Type B pancreatic cell (in vitro differentiated cells): ENCODE measurements around the gene MAP7. TPM values are rescaled to one million over a fixed set of nuclear protein-coding genes. Genes with fewer than 3 reads are reported as not detected.
"Not testable (repeated sequence)": the region's sequence is repeated elsewhere in the genome, so short reads cannot be mapped to it uniquely, and the experiment has no call there.

Experiments
- DNase-seq: peaks from one replicate; pipeline ENCODE4 v3.0.0; 2021; ENCODE audit warnings: mixed read lengths; ENCODE audit not compliant: unreplicated experiment; ENCODE audit errors: extremely low spot score
- H3K27ac Mint-ChIP-seq: 2 replicates; pipeline ENCODE4 v1.8.0; 2021; ENCODE audit warnings: mild to moderate bottlenecking, mixed read lengths
- H3K27me3 Mint-ChIP-seq: 2 replicates; pipeline ENCODE4 v1.8.0; 2021; ENCODE audit warnings: mixed read lengths
- H3K36me3 Mint-ChIP-seq: 2 replicates; pipeline ENCODE4 v1.8.0; 2021; ENCODE audit warnings: mixed read lengths
- H3K4me1 Mint-ChIP-seq: one replicate; pipeline ENCODE4 v1.8.0; 2021; ENCODE audit warnings: mixed read lengths; ENCODE audit not compliant: unreplicated experiment
- H3K4me3 Mint-ChIP-seq: 2 replicates; pipeline ENCODE4 v1.8.0; 2021; ENCODE audit warnings: mild to moderate bottlenecking, mixed read lengths
- H3K9me3 Mint-ChIP-seq: 2 replicates; pipeline ENCODE4 v1.8.0; 2021; ENCODE audit warnings: mixed read lengths
- CTCF ChIP-seq: fragments of 200-600 bp; sonication (generic); conservative IDR thresholded peaks from 2 replicates; pipeline ENCODE4 v1.5.0; 2021; ENCODE audit warnings: antibody characterized with exemption, mild to moderate bottlenecking
- total RNA-seq: library from RNA; stranded (reverse); gene quantifications from 2 replicates; pipeline ENCODE4 v1.2.1, GENCODE V29; 2021; ENCODE audit warnings: low replicate concordance

Gene MAP7
- total RNA-seq, 1 donor from 2014 or later = 17.8 TPM

- peaks cover 7% of the 10 kb centered on the region for H3K9me3 Mint-ChIP-seq
- H3K36me3 Mint-ChIP-seq = peaks cover 6% of the 10 kb centered on the region
- no peak for DNase-seq
- H3K27me3 Mint-ChIP-seq = no peaks in the 10 kb centered on the region
- H3K27ac Mint-ChIP-seq = no peak overlapping the region
- H3K4me3 Mint-ChIP-seq = no peak overlapping the region
- no peak for TF ChIP-seq CTCF
- H3K4me1 Mint-ChIP-seq = no peaks in the 10 kb centered on the region
These were observed 145.4 kb downstream of the MAP7 start for GRCh38 chr6:136404627-136405419.

GRCh38 chr6:136404007-136404406 is 146.2 kb downstream of the MAP7 start:
- H3K36me3 Mint-ChIP-seq = peaks cover 6% of the 10 kb centered on the region
- H3K4me1 Mint-ChIP-seq = no peaks in the 10 kb centered on the region
- DNase-seq = no peak
- TF ChIP-seq CTCF = no peak
- H3K4me3 Mint-ChIP-seq = no peak overlapping the region
- H3K27ac Mint-ChIP-seq = peak overlapping the region; percentile 82
- no peaks in the 10 kb centered on the region for H3K27me3 Mint-ChIP-seq
- H3K9me3 Mint-ChIP-seq = peaks cover 7% of the 10 kb centered on the region

GRCh38 chr6:136403110-136403980 is 146.9 kb downstream of the MAP7 start:
- Mint-ChIP-seq H3K27ac (peak overlapping the region; percentile 82), H3K36me3 (peaks cover 6% of the 10 kb centered on the region), H3K27me3 (no peaks in the 10 kb centered on the region), H3K4me3 (no peak overlapping the region), H3K4me1 (no peaks in the 10 kb centered on the region), H3K9me3 (peaks cover 7% of the 10 kb centered on the region)
- no peak for DNase-seq
- TF ChIP-seq CTCF = no peak

GRCh38 chr6:136401749-136402148 is 148.5 kb downstream of the MAP7 start:
- Mint-ChIP-seq H3K4me1 (no peaks in the 10 kb centered on the region), H3K27me3 (no peaks in the 10 kb centered on the region), H3K36me3 (peaks cover 6% of the 10 kb centered on the region), H3K9me3 (peaks cover 7% of the 10 kb centered on the region), H3K4me3 (no peak overlapping the region), H3K27ac (no peak overlapping the region)
- DNase-seq = no peak
- no peak for TF ChIP-seq CTCF

GRCh38 chr6:136401236-136401635 is 149.0 kb downstream of the MAP7 start:
- H3K9me3 Mint-ChIP-seq, H3K36me3 Mint-ChIP-seq, H3K27me3 Mint-ChIP-seq, DNase-seq, H3K4me3 Mint-ChIP-seq, H3K4me1 Mint-ChIP-seq, H3K27ac Mint-ChIP-seq: not testable (repeated sequence)

GRCh38 chr6:136398453-136398852 is 151.8 kb downstream of the MAP7 start:
- Mint-ChIP-seq H3K27ac (no peak overlapping the region), H3K36me3 (peaks cover 6% of the 10 kb centered on the region), H3K27me3 (no peaks in the 10 kb centered on the region), H3K4me1 (no peaks in the 10 kb centered on the region), H3K4me3 (no peak overlapping the region), H3K9me3 (peaks cover 7% of the 10 kb centered on the region)
- DNase-seq = no peak
- no peak for TF ChIP-seq CTCF
